H1 (cell line): ENCODE data around the gene TMUB2. TPM values are rescaled to one million over a fixed set of nuclear protein-coding genes. Genes with fewer than 3 reads are reported as not detected.

Source experiments
- CTCF ChIA-PET: fragments of 300-600 bp; sonication (Branson Sonifier 250); formaldehyde crosslinking; loops from one replicate; lab custom pipeline; 2021; ENCODE audit not compliant: partially characterized antibody; lab: Charles Lee
- POLR2A ChIA-PET: fragments of 300-600 bp; sonication (Branson Sonifier 250); formaldehyde crosslinking; loops from one replicate; lab custom pipeline; 2021; ENCODE audit warnings: inconsistent platforms; ENCODE audit not compliant: partially characterized antibody; lab: Charles Lee
- DNase-seq, 2 experiments: peaks; one replicate each; pipeline versions ENCODE4 v3.0.0 to v3.0.0-alpha.2; 2010 to 2022; ENCODE audit warnings: low spot score in 2 of 2, low read depth in 1 of 2, mixed read lengths in 1 of 2
- FAIRE-seq: peaks from 2 replicates; lab custom pipeline; 2011; peaks lifted over from hg19 to GRCh38; lab: Jason Lieb, UNC
- H2AFZ ChIP-seq: 2 replicates; pipeline ENCODE4 v1.8.1; 2012; ENCODE audit warnings: low read length, inconsistent platforms
- H2AK5ac ChIP-seq: 2 replicates; pipeline ENCODE4 v1.6.1; 2013; ENCODE audit warnings: low read depth, low read length
- H2BK120ac ChIP-seq: replicated peaks from 2 replicates; pipeline ENCODE3; 2013; ENCODE audit warnings: low read depth, low read length, inconsistent platforms
- H2BK12ac ChIP-seq: 2 replicates; pipeline ENCODE4 v1.6.1; 2013; ENCODE audit warnings: low read depth, low read length
- H2BK15ac ChIP-seq: 2 replicates; pipeline ENCODE4 v1.6.1; 2013; ENCODE audit warnings: low read length
- H2BK20ac ChIP-seq: 2 replicates; pipeline ENCODE4 v1.6.1; 2013; ENCODE audit warnings: low read length
- H2BK5ac ChIP-seq: 2 replicates; pipeline ENCODE4 v1.6.1; 2013; ENCODE audit warnings: low read depth, low read length
- H3K14ac ChIP-seq: 2 replicates; pipeline ENCODE4 v1.6.1; 2013; ENCODE audit warnings: inconsistent platforms; ENCODE audit not compliant: insufficient read length
- H3K18ac ChIP-seq: 2 replicates; pipeline ENCODE4 v1.6.1; 2013; ENCODE audit warnings: low read length; ENCODE audit errors: extremely low read depth
- H3K23ac ChIP-seq: 2 replicates; pipeline ENCODE4 v1.6.1; 2013; ENCODE audit warnings: inconsistent platforms; ENCODE audit not compliant: insufficient read length
- H3K23me2 ChIP-seq: 2 replicates; pipeline ENCODE4 v1.6.1; 2013; ENCODE audit warnings: low read depth, low read length
- H3K27ac ChIP-seq: 2 replicates; pipeline ENCODE4 v1.6.1; 2011; ENCODE audit warnings: low read depth, low read length, inconsistent platforms
- H3K27me3 ChIP-seq, 4 experiments: replicated peaks in 1 of 4; 1 replicate in 1 of 4; 2 replicates in 3 of 4; pipeline versions ENCODE4 v1.6.1 to v1.8.1; 2011 to 2013; ENCODE audit warnings: low read length in 3 of 4, mild to moderate bottlenecking in 3 of 4, inconsistent platforms in 2 of 4, mixed read lengths in 2 of 4, moderate library complexity in 1 of 4; ENCODE audit not compliant: control insufficient read depth in 3 of 4, insufficient read depth in 3 of 4; ENCODE audit errors: extremely low read depth in 1 of 4
- H3K36me3 ChIP-seq, 4 experiments: 2 replicates each; pipeline versions ENCODE4 v1.6.1 to v1.8.1; 2011 to 2013; ENCODE audit warnings: mild to moderate bottlenecking in 4 of 4, low read length in 3 of 4, moderate library complexity in 2 of 4, control low read depth in 1 of 4, inconsistent platforms in 1 of 4; ENCODE audit not compliant: insufficient read depth in 4 of 4, control insufficient read depth in 2 of 4
- H3K4ac ChIP-seq: replicated peaks from 2 replicates; pipeline ENCODE3; 2013; ENCODE audit warnings: low read length, low read depth, mixed read lengths, inconsistent platforms; ENCODE audit not compliant: insufficient read length
- H3K4me1 ChIP-seq, 4 experiments: replicated peaks in 1 of 4; 1 replicate in 1 of 4; 2 replicates in 3 of 4; pipeline versions ENCODE4 v1.6.1 to v1.8.1; 2011 to 2013; ENCODE audit warnings: low read length in 3 of 4, inconsistent platforms in 2 of 4, mixed read lengths in 1 of 4; ENCODE audit not compliant: insufficient read depth in 4 of 4, control insufficient read depth in 3 of 4
- H3K4me2 ChIP-seq, 2 experiments: 2 replicates each; pipeline versions ENCODE4 v1.6.1 to v1.8.1; 2011 to 2013; ENCODE audit warnings: low read depth in 2 of 2, low read length in 2 of 2, control low read depth in 1 of 2, inconsistent platforms in 1 of 2, mild to moderate bottlenecking in 1 of 2; ENCODE audit not compliant: insufficient read depth in 1 of 2
- H3K4me3 ChIP-seq, 4 experiments: fragments of 200-600, 300-600 bp in 1 of 4; sonication (generic), shearing (Covaris generic), sonication (Bioruptor Twin) in 1 of 4; 2 replicates each; pipeline versions ENCODE4 v1.5.1 to v1.8.1; 2011 to 2016; ENCODE audit warnings: low read length in 4 of 4, low read depth in 3 of 4, control low read depth in 2 of 4, inconsistent platforms in 2 of 4, mild to moderate bottlenecking in 2 of 4, mixed read lengths in 1 of 4, moderate library complexity in 1 of 4; ENCODE audit not compliant: insufficient read depth in 2 of 4; ENCODE audit errors: extremely low read depth in 1 of 4
- H3K56ac ChIP-seq: replicated peaks from 2 replicates; pipeline ENCODE3; 2013; ENCODE audit warnings: low read depth, mild to moderate bottlenecking, mixed read lengths, low read length, inconsistent platforms; ENCODE audit not compliant: insufficient read length
- H3K79me1 ChIP-seq: 2 replicates; pipeline ENCODE4 v1.6.1; 2013; ENCODE audit warnings: low read depth, low read length, control low read depth
- H3K79me2 ChIP-seq, 2 experiments: 2 replicates each; pipeline versions ENCODE4 v1.6.1 to v1.8.1; 2012 to 2013; ENCODE audit warnings: low read length in 2 of 2, mild to moderate bottlenecking in 2 of 2, inconsistent platforms in 1 of 2; ENCODE audit not compliant: insufficient read depth in 2 of 2, control insufficient read depth in 1 of 2
- H3K9ac ChIP-seq, 4 experiments: replicated peaks in 1 of 4; 1 replicate in 1 of 4; 2 replicates in 3 of 4; pipeline versions ENCODE4 v1.6.1 to v1.8.1; 2011 to 2013; ENCODE audit warnings: low read depth in 3 of 4, low read length in 3 of 4, control low read depth in 2 of 4, mild to moderate bottlenecking in 2 of 4, moderate library complexity in 2 of 4, inconsistent platforms in 1 of 4; ENCODE audit errors: extremely low read depth in 1 of 4
- H3K9me3 ChIP-seq, 2 experiments: 2 replicates each; pipeline versions ENCODE4 v1.6.1 to v1.8.1; 2012 to 2013; ENCODE audit warnings: mild to moderate bottlenecking in 2 of 2, moderate library complexity in 2 of 2, control low read depth in 1 of 2, inconsistent platforms in 1 of 2, low read depth in 1 of 2, low read length in 1 of 2, mixed read lengths in 1 of 2; ENCODE audit not compliant: insufficient read depth in 2 of 2
- H4K20me1 ChIP-seq, 2 experiments: replicated peaks in 1 of 2; 2 replicates each; pipeline versions ENCODE3 to v1.8.1; 2011 to 2013; ENCODE audit warnings: inconsistent platforms in 2 of 2, low read length in 2 of 2, mild to moderate bottlenecking in 1 of 2; ENCODE audit not compliant: insufficient read depth in 2 of 2, control insufficient read depth in 1 of 2
- H4K5ac ChIP-seq: 2 replicates; pipeline ENCODE4 v1.6.1; 2013; ENCODE audit warnings: low read length, low read depth, mixed read lengths, inconsistent platforms; ENCODE audit not compliant: insufficient read length
- H4K8ac ChIP-seq: 2 replicates; pipeline ENCODE4 v1.8.0; 2013; ENCODE audit warnings: mild to moderate bottlenecking, moderate library complexity, low read length, inconsistent platforms; ENCODE audit not compliant: insufficient read depth; ENCODE audit errors: extremely low read depth
- H4K91ac ChIP-seq: replicated peaks from 2 replicates; pipeline ENCODE3; 2013; ENCODE audit warnings: low read length, mixed read lengths, inconsistent platforms; ENCODE audit not compliant: insufficient read length
- CHD1 ChIP-seq: IDR thresholded peaks from 2 replicates; pipeline ENCODE4 v1.6.1; 2012; ENCODE audit warnings: low read depth, low read length, improper control_type of control experiment
- CTBP2 ChIP-seq: IDR thresholded peaks from 2 replicates; pipeline ENCODE4 v1.7.0; 2011; ENCODE audit warnings: borderline replicate concordance, mild to moderate bottlenecking, moderate library complexity, mixed read lengths, low read length; ENCODE audit not compliant: insufficient read depth, insufficient read length
- EZH2 ChIP-seq: fragments of 200-600 bp; sonication (generic); IDR thresholded peaks from 2 replicates; pipeline ENCODE4 v1.7.1; 2012; ENCODE audit warnings: low read depth, mild to moderate bottlenecking, moderate library complexity, low read length, inconsistent platforms; ENCODE audit not compliant: severe bottlenecking
- FOSL1 ChIP-seq: IDR thresholded peaks from 2 replicates; pipeline ENCODE4 v1.6.1; 2011; ENCODE audit warnings: mild to moderate bottlenecking, low read depth, low read length, moderate library complexity; ENCODE audit not compliant: insufficient read depth
- RFX5 ChIP-seq: IDR thresholded peaks from 2 replicates; pipeline ENCODE4 v1.6.1; 2011; ENCODE audit warnings: low read depth, low read length, improper control_type of control experiment, borderline replicate concordance
- SAP30 ChIP-seq: fragments of 300-600 bp; sonication (generic); IDR thresholded peaks from 2 replicates; pipeline ENCODE4 v1.7.1; 2012; ENCODE audit warnings: low read length, moderate library complexity, mild to moderate bottlenecking, inconsistent platforms; ENCODE audit not compliant: insufficient read depth, insufficient replicate concordance
- SIRT6 ChIP-seq: IDR thresholded peaks from one replicate; pipeline ENCODE4 v1.7.1; 2012; ENCODE audit warnings: low read length, inconsistent platforms
- TAF1 ChIP-seq: IDR thresholded peaks from 2 replicates; pipeline ENCODE4 v1.6.1; 2011; ENCODE audit warnings: mild to moderate bottlenecking, low read depth, low read length
- TBP ChIP-seq: IDR thresholded peaks from 2 replicates; pipeline ENCODE4 v1.6.1; 2011; ENCODE audit warnings: low read depth, low read length, improper control_type of control experiment
- TEAD4 ChIP-seq: IDR thresholded peaks from 2 replicates; pipeline ENCODE4 v1.6.1; 2012; ENCODE audit warnings: low read depth, low read length, inconsistent platforms, mixed read lengths
- WGBS, 2 experiments: shearing (Covaris generic) in 1 of 2; methylation state at CpG; one replicate each; pipeline versions ENCODE4 v1.1.6 to v1.1.7; 2013 to 2015; ENCODE audit warnings: low lambda C conversion rate in 2 of 2, mixed read lengths in 2 of 2, inconsistent platforms in 1 of 2, low coverage in 1 of 2, missing lambda C conversion rate in 1 of 2; ENCODE audit not compliant: insufficient replicate concordance in 2 of 2, insufficient coverage in 1 of 2, insufficient read length in 1 of 2; ENCODE audit errors: extremely low coverage in 1 of 2, missing lambda C conversion rate in 1 of 2; 5-methylcytosine and 5-hydroxymethylcytosine counted together
- polyA plus RNA-seq, 7 experiments: library from polyadenylated mRNA; depleted of rRNA in 3 of 7; stranded (reverse) in 5 of 7; unstranded in 2 of 7; fragments of >200 nt in 5 of 7; fragments of 200-250 nt in 2 of 7; gene quantifications; 1 replicate in 5 of 7; 2 replicates in 1 of 7; 4 replicates in 1 of 7; pipeline versions ENCODE4 v1.2.1 to v1.2.3, GENCODE V29; 2011 to 2013; ENCODE audit warnings: missing spikeins in 2 of 7, mixed read lengths in 2 of 7
- total RNA-seq: library from RNA; stranded (reverse); fragmentation: NEBNext Ultra II Directional; extraction: Animal tissue kit (Norgen Biotek cat#: 25700); gene quantifications from 2 replicates; pipeline ENCODE4 v1.2.1, GENCODE V29; 2021

Gene TMUB2
- total and polyA plus RNA-seq, 2 of the 8 experiments (the other 6 are each of a cell fraction or from before 2014, with no cell fraction given), result 18.5 to 30.5 TPM

GRCh38 chr17:44188576-44189403, 2.0 kb downstream of the TMUB2 start:
- WGBS, 2 experiments, result 93% methylated on average over 12 of the region's 12 CpGs; no CpG with 5 or more reads in 1 of the 2 experiments
- Histone ChIP-seq H2AK5ac (no peak overlapping the region), H2BK20ac (no peak overlapping the region), H3K18ac (no peak overlapping the region), H2BK12ac (no peak overlapping the region), H3K4me3 (no peak overlapping the region), H3K9me3 (no peaks in the 10 kb centered on the region), H3K4me1 (peaks cover 0 to 15% (median 10%) of the 10 kb centered on the region in 4 experiments; a peak in 6 of 7 replicates), H3K27me3 (no peaks in the 10 kb centered on the region), H4K20me1 (peaks cover 0 to 14% of the 10 kb centered on the region in 2 experiments), H3K9ac (no peak overlapping the region), H3K79me1 (peaks cover 6% of the 10 kb centered on the region), H4K5ac (no peak overlapping the region), H4K91ac (no peak overlapping the region), H3K14ac (no peak overlapping the region), H3K4me2 (no peak overlapping the region; a peak in 1 of 4 replicates), H3K23ac (no peak overlapping the region), H2BK120ac (no peak overlapping the region), H4K8ac (no peak overlapping the region), H3K56ac (no peak overlapping the region), H3K36me3 (peaks cover 3 to 18% (median 9%) of the 10 kb centered on the region in 4 experiments; a peak in 5 of 8 replicates), H3K4ac (no peak overlapping the region), H3K23me2 (no peaks in the 10 kb centered on the region; the same call in 1 of the 2 replicates), H2BK5ac (no peak overlapping the region), H3K79me2 (peaks cover 0 to 32% of the 10 kb centered on the region in 2 experiments; a peak in 2 of 4 replicates), H3K27ac (no peak overlapping the region), H2AFZ (no peak overlapping the region), H2BK15ac (no peak overlapping the region)
- FAIRE-seq, result no peak
- no peak for DNase-seq
- CTCF ChIA-PET, result interaction anchor here (0.7 to 1.8 kb wide), 10 partner anchors 9 to 520 kb away, joined by 3 to 6 read pairs (median 3); partner anchors contain the start of genes ASB16 and DBF4B
- POLR2A ChIA-PET, result interaction anchor here (1.0 to 4.4 kb wide), 9 partner anchors 10 to 153 kb away, joined by 3 to 32 read pairs (median 6); partner anchors contain the start of gene ATXN7L3
- TF ChIP-seq CHD1, result no peak
- TF ChIP-seq TAF1, result no peak
- no peak for TF ChIP-seq CTBP2
- TF ChIP-seq TBP, result no peak
- TF ChIP-seq SIRT6, result no peak
- TF ChIP-seq SAP30, result no peak
- TF ChIP-seq RFX5, result no peak
- TF ChIP-seq FOSL1, result no peak
- TF ChIP-seq TEAD4, result no peak
- no peak for TF ChIP-seq EZH2
